GM20431 (cell line): ENCODE data around the gene SIAH1.
"Not testable (repeated sequence)": the region's sequence is repeated elsewhere in the genome, so short reads cannot be mapped to it uniquely, and the experiment has no call there.

Experiments used
- in situ Hi-C: fragments of 300-500 bp; cut with MseI, MboI; formaldehyde crosslinking; loops from one replicate; pipeline ENCODE4 v1.15.0; 2020; ENCODE audit warnings: low sequenced_read_pairs; ENCODE audit not compliant: unreplicated experiment

Gene SIAH1

DNA sequence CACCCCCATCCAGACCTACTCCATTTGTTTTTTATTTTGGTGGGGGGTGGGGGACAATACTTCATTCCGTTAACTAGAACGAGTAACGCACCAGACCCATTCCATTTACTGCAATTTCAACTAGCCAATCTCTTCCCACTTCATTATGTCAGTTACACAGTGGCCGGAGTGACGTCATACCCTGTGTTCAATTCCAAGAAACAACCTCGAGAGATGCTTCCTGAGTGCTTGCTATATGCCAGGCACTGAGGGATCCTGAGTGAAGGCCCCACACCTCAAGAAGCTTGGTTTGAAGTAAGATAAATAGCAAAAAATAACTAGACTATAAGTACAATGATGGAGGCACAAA is 9.1 kb upstream of the SIAH1 start:
- in situ Hi-C loops, result no loop called here

- in situ Hi-C loops, result no loop called here
Measured at GRCh38 chr16:48393485-48394354, 8.5 kb upstream of the SIAH1 start.

DNA sequence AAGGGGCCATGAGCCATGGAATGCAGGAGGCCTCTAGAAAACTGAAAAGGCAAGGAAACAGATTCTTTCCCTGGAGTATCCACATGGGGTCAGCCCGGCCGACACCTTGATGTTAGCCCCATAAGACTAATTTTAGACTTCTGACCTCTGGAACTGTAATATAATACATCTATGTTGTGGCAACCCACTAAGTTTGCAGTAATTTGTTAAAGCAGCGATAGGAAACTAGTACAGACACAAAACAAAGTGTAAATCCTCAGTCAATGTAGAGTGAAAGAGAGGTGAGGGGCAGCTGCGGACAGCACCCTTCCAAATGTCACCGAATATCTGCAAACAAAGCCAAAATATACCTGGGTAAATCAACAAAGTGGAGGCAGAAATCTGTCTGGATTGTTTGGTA is 7.2 kb upstream of the SIAH1 start:
- in situ Hi-C loops, result no loop called here

DNA sequence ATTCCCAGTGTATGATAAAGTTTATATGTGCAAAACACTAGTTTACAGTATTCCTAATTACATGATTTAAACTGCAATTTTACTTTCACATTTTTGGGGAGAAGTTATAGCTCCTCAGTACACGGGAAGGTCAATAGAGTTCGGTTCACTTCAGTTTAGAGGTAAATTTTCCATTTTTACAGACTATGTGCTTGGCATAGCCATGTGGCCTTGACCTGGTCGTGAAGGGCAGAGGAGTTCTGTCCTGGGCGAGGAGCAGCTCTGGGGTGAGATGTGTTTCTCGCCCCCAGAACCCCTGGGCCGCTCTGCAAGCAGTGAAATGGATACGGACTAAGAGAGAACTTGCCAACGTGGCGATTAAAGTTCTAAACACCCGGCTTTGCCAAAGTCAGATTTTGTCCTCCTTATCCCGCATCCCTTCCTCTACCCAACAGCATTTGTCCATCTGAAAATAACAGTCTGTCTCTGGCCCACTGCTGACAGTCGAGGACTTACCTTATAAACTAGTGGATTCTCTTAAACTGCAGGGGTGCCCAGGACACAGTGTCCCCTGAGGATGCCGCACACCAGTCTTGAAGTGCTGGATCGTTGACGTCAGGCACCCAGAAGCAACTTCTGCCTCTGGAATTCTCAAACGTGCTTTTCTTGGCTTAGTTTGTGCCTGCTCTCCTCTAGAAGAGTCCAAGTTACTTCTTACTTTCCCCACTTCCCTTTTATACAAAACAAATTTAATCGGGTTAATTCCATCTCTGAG is 1.5 kb upstream of the SIAH1 start:
- in situ Hi-C loops, result no loop called here

DNA sequence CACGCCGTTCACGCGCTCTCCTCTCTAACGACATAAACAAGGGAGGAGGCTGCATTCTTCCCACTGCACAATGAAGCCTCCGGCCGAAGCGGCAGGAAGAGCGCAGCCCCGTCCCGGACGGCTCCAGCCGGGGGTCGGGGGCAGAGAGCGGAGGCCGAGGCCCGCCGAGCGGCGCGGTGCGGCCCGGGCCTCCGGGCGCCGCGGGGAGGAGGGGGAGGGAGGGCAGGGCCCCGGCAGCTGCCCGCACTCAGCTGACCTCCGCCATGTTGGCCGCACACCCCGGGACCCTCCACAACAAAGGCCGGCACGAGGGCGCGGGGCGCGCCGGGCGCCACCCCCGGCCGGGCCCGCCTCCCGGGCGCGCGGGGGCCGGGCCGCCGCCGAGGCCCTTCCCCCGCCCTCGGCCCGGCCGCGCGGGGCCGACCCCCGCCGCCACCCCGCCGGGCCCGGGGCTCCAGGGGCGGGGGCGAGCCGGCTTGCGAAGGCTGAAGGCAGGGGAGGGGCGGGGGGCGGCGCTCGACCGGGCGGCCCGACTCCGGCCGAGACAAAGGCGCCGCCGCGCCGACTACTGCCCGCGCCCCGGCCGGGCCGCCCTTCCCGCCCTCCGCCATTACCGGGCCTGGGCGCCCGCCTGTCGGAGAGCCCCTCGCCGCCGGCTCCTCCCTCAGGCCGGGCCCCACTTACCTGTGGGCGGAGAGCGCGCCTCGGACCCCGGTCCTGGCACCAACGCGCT is 527 bp downstream of the SIAH1 start:
- in situ Hi-C loops, result no loop called here

- in situ Hi-C loops, result no loop called here
Measured at GRCh38 chr16:48383877-48384519, 1.2 kb downstream of the SIAH1 start.

DNA sequence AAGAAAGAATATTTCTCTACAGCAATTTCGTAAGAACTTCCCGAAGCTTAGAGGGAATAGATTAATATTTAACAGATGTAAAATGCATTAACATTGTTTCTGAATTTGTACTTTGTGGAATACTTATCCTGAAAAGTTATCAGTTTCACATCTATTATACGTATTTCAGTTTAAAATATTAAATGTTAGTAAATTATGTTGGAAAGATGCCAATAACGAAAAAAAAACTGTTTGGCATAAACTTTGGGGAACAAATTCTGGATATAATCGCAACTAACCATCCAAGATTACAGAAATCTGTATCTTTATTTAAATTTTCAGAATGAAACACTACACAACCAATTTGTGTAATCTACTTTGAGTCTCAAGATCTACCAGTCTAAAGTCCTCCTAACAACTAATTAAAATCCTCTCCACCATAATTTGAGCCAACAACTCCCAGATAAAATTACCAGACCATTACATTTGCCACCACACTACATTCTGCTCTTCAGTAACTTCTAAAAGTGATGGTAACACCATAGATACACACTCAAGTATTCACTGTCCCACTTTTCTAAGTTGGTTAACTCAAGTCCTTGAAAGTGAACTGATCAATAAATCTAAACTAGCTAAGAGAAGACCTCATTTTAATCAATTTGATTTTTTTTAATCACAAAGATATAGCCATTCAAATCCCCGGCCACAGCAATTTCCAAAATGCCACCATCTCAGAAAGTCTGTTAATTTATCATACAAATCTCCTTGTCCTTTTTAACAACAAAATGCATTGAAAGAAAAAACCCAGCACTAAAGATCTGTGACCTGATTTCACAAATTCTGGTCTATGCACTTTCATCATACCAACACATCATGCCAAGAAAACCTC is 2.0 kb downstream of the SIAH1 start:
- in situ Hi-C loops, result no loop called here

- in situ Hi-C loops, result no loop called here
Measured at GRCh38 chr16:48382131-48382530, 3.1 kb downstream of the SIAH1 start.

DNA sequence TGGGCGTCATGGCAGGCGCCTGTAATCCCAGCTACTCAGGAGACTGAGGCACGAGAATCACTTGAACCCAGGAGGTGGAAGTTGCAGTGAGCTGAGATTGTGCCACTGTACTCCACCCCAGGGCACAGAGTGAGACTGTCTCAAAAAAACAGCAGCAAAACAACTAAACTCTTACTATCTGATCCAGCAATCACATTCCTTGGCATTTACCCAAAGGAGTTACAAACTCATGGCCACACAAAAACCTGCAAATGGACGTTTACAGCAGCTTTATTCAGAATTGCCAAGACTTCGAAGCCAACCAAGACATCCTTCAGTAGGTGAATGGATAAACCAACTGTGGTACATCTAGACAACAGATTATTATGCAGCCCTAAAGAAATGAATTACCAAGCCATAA is 4.0 kb downstream of the SIAH1 start:
- in situ Hi-C loops, result no loop called here

DNA sequence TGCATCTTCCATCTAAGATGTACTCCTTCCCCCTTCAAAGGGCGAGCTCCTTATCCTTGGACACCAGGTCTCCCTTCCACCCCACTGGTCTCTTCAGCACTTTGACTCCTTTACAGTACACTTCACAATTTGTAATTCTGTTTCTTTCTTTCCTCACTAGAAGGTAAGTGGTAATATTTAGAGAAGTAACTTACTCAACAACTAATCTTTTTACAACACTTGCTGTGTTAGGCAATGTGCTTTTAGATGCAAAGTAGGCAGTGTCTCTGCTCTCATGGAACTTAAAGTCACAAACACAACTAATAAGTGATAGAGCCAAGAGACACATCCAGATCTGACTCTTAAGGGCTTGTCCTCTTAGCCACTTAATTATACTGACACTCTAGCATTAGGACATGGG is 6.4 kb downstream of the SIAH1 start:
- in situ Hi-C loops, result no loop called here

GRCh38 chr16:48378276-48378675 is 6.9 kb downstream of the SIAH1 start:
- in situ Hi-C loops, result no loop called here

- in situ Hi-C loops, result not testable (repeated sequence)
Measured at GRCh38 chr16:48377301-48377700, 7.9 kb downstream of the SIAH1 start.

DNA sequence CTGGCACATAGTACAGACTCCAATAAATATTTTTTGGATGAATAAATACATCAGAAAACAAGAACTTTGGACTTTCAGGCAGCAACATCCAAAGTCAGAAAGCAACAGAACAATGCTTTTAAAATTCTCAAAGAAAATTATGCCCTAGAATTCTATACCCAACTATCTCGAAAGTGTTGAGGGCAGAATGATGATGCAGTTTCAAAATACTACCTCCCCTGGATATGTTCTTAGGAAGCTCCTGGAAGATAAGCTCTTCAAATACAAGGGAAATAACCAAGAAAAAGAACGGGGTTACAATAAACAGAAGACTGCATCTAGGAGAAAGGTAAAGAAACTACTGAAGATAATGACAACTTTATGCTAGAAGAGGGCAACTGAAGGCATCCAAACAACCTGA is 11.0 kb downstream of the SIAH1 start:
- in situ Hi-C loops, result loop anchor here (25.0 kb wide), 1 partner anchor 163 kb away; no protein-coding TSS in a partner anchor

- in situ Hi-C loops, result loop anchor here (25.0 kb wide), 1 partner anchor 164 kb away; no protein-coding TSS in a partner anchor
Measured at GRCh38 chr16:48373258-48374029, 11.8 kb downstream of the SIAH1 start.

GRCh38 chr16:48372744-48373143 is 12.5 kb downstream of the SIAH1 start:
- in situ Hi-C loops, result loop anchor here (25.0 kb wide), 1 partner anchor 165 kb away; no protein-coding TSS in a partner anchor

GRCh38 chr16:48371393-48371780 is 13.8 kb downstream of the SIAH1 start:
- in situ Hi-C loops, result loop anchor here (25.0 kb wide), 1 partner anchor 166 kb away; no protein-coding TSS in a partner anchor

DNA sequence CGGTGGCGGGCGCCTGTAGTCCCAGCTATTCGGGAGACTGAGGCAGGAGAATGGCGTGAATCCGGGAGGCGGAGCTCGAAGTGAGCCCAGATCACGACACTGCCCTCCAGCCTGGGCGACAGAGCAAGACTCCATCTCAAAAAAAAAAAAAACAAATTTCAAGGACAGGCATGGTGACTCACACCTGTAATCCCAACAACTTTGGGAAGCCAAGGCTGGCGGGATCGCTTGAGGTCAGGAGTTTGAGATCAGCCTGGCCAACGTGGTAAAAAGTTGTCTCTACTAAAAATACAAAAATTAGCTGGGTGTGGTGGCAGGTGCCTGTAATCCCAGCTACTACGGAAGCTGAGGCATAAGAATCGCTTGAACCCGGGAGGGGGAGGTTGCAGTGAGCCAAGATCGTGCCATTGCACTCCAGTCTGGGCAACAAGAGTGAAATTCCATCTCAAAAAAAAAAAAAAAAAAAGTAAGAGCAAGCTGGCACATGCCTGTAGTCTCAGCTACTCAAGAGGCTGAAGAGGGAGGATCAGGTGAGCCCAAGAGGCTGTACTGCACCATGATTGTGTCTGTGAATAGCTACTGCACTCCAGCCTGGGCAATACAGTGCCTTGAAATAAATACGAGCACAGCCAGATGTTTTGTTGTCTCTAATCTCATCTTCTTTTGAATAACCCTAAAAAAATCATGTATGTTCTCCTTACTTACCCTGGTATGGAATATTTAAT is 14.4 kb downstream of the SIAH1 start:
- in situ Hi-C loops, result loop anchor here (25.0 kb wide), 1 partner anchor 166 kb away; no protein-coding TSS in a partner anchor

GRCh38 chr16:48370229-48370628 is 15.0 kb downstream of the SIAH1 start:
- in situ Hi-C loops, result loop anchor here (25.0 kb wide), 1 partner anchor 167 kb away; no protein-coding TSS in a partner anchor
